Smooth muscle cell (in vitro differentiated cells): ENCODE measurements around the gene TNNC1. TPM values are rescaled to one million over a fixed set of nuclear protein-coding genes. Genes with fewer than 3 reads are reported as not detected.

ENCODE experiments used
- DNase-seq: peaks from one replicate; lab custom pipeline; 2025; ENCODE audit not compliant: unreplicated experiment; lab: John Stamatoyannopoulos, UW
- H2AFZ ChIP-seq: fragments of 200-600 bp; sonication (generic); 2 replicates; pipeline ENCODE4 v1.6.0; 2016; ENCODE audit warnings: antibody characterized with exemption, low read depth, mild to moderate bottlenecking
- H3F3A ChIP-seq: fragments of 200-600 bp; sonication (generic); 2 replicates; pipeline ENCODE4 v1.6.0; 2017; ENCODE audit warnings: antibody characterized with exemption, low read depth
- H3K27ac ChIP-seq: fragments of 200-600 bp; sonication (generic); 2 replicates; pipeline ENCODE4 v1.5.1; 2016; ENCODE audit warnings: low read depth, mild to moderate bottlenecking
- H3K27me3 ChIP-seq: fragments of 200-600 bp; sonication (generic); 2 replicates; pipeline ENCODE4 v1.6.1; 2016; ENCODE audit warnings: low read depth, mild to moderate bottlenecking
- H3K36me3 ChIP-seq: fragments of 200-600 bp; sonication (generic); 2 replicates; pipeline ENCODE4 v1.5.1; 2016; ENCODE audit warnings: low read depth
- H3K4me1 ChIP-seq: fragments of 200-600 bp; sonication (generic); 2 replicates; pipeline ENCODE4 v1.5.1; 2016; ENCODE audit warnings: low read depth
- H3K4me2 ChIP-seq: fragments of 200-600 bp; sonication (generic); 2 replicates; pipeline ENCODE4 v1.6.0; 2016; ENCODE audit warnings: mild to moderate bottlenecking
- H3K4me3 ChIP-seq: fragments of 200-600 bp; sonication (generic); 2 replicates; pipeline ENCODE4 v1.5.1; 2016; ENCODE audit warnings: mild to moderate bottlenecking
- H3K79me2 ChIP-seq: fragments of 200-600 bp; sonication (generic); 2 replicates; pipeline ENCODE4 v1.6.0; 2016; ENCODE audit warnings: low read depth, mild to moderate bottlenecking
- H3K9ac ChIP-seq: fragments of 200-600 bp; sonication (generic); 2 replicates; pipeline ENCODE4 v1.6.0; 2016; ENCODE audit warnings: low read depth
- H3K9me3 ChIP-seq: fragments of 200-600 bp; sonication (generic); replicated peaks from 2 replicates; pipeline ENCODE4 v1.5.1; 2016; ENCODE audit warnings: low read depth
- H4K20me1 ChIP-seq: fragments of 200-600 bp; sonication (generic); 2 replicates; pipeline ENCODE4 v1.6.0; 2016; ENCODE audit warnings: low read depth
- CTCF ChIP-seq: fragments of 200-600 bp; sonication (generic); IDR thresholded peaks from 2 replicates; pipeline ENCODE4 v1.5.1; 2017; ENCODE audit warnings: borderline replicate concordance, mild to moderate bottlenecking, antibody characterized with exemption; ENCODE audit not compliant: insufficient read depth, poor library complexity, severe bottlenecking
- WGBS: methylation state at CpG from one replicate; pipeline ENCODE4 v1.1.7; 2016; ENCODE audit warnings: low lambda C conversion rate; 5-methylcytosine and 5-hydroxymethylcytosine counted together
- polyA plus RNA-seq: library from polyadenylated mRNA; unstranded; fragments of >200 nt; fragmentation: Nextera tagmentation; extraction: Ambion mirVana; gene quantifications from 2 replicates; pipeline ENCODE4 v1.2.1, GENCODE V29; 2016
- total RNA-seq: library from RNA; depleted of rRNA; stranded (reverse); fragments of >200 nt; gene quantifications from 2 replicates; pipeline ENCODE4 v1.2.3, GENCODE V29; 2014

TNNC1 gene
- total and polyA plus RNA-seq, 2 experiments from 2014 or later = 5.1 to 5.9 TPM

- Histone ChIP-seq H3K9me3 (no peaks in the 10 kb centered on the region), H3K27ac (no peak overlapping the region), H3K4me1 (peaks cover 6% of the 10 kb centered on the region), H3K9ac (no peak overlapping the region), H3K4me3 (no peak overlapping the region), H3K4me2 (no peak overlapping the region), H3K36me3 (peaks cover 6% of the 10 kb centered on the region), H3F3A (no peaks in the 10 kb centered on the region), H3K79me2 (peaks cover 89% of the 10 kb centered on the region), H2AFZ (no peak overlapping the region), H3K27me3 (no peaks in the 10 kb centered on the region), H4K20me1 (peaks cover 93% of the 10 kb centered on the region)
- TF ChIP-seq CTCF = no peak
- 90% methylated on average over 6 of the region's 6 CpGs for WGBS
- no peak for DNase-seq
Measured at GRCh38 chr3:52461874-52462273, 8.0 kb upstream of the TNNC1 start.

GRCh38 chr3:52458770-52459545 is 5.1 kb upstream of the TNNC1 start:
- peaks cover 78% of the 10 kb centered on the region for H3K79me2 ChIP-seq
- no peak for DNase-seq
- 96% methylated on average over 14 of the region's 14 CpGs for WGBS
- peaks cover 6% of the 10 kb centered on the region for H3K36me3 ChIP-seq
- TF ChIP-seq CTCF = no peak
- H3K4me3 ChIP-seq = no peak overlapping the region
- no peak overlapping the region for H3K9ac ChIP-seq
- no peak overlapping the region for H3K27ac ChIP-seq
- no peak overlapping the region for H2AFZ ChIP-seq
- H3K4me1 ChIP-seq = peaks cover 13% of the 10 kb centered on the region
- peaks cover 68% of the 10 kb centered on the region for H4K20me1 ChIP-seq
- H3K9me3 ChIP-seq = no peaks in the 10 kb centered on the region
- H3K27me3 ChIP-seq = no peaks in the 10 kb centered on the region
- H3F3A ChIP-seq = no peaks in the 10 kb centered on the region
- H3K4me2 ChIP-seq = no peak overlapping the region

- Histone ChIP-seq H3K9me3 (no peaks in the 10 kb centered on the region), H3K36me3 (peaks cover 4% of the 10 kb centered on the region), H3K9ac (no peak overlapping the region), H3K27ac (no peak overlapping the region), H3K4me2 (no peak overlapping the region), H3F3A (no peaks in the 10 kb centered on the region), H4K20me1 (peaks cover 61% of the 10 kb centered on the region), H3K4me1 (peaks cover 16% of the 10 kb centered on the region), H2AFZ (no peak overlapping the region), H3K79me2 (peaks cover 71% of the 10 kb centered on the region), H3K4me3 (no peak overlapping the region), H3K27me3 (no peaks in the 10 kb centered on the region)
- WGBS = 77% methylated on average over 6 of the region's 6 CpGs
- no peak for TF ChIP-seq CTCF
- DNase-seq = no peak
Measured at GRCh38 chr3:52458031-52458760, 4.4 kb upstream of the TNNC1 start.
